GM19397 (cell line): ENCODE results near the gene ZNF480.
"Not testable (repeated sequence)": the region's sequence is repeated elsewhere in the genome, so short reads cannot be mapped to it uniquely, and the experiment has no call there.

ENCODE experiments used
- ATAC-seq: cut with Tn5 transposase; IDR thresholded peaks from one replicate; pipeline ENCODE4 v1.9.1; 2021; ENCODE audit warnings: mild to moderate bottlenecking, moderate library complexity; ENCODE audit not compliant: unreplicated experiment

ZNF480 gene

DNA sequence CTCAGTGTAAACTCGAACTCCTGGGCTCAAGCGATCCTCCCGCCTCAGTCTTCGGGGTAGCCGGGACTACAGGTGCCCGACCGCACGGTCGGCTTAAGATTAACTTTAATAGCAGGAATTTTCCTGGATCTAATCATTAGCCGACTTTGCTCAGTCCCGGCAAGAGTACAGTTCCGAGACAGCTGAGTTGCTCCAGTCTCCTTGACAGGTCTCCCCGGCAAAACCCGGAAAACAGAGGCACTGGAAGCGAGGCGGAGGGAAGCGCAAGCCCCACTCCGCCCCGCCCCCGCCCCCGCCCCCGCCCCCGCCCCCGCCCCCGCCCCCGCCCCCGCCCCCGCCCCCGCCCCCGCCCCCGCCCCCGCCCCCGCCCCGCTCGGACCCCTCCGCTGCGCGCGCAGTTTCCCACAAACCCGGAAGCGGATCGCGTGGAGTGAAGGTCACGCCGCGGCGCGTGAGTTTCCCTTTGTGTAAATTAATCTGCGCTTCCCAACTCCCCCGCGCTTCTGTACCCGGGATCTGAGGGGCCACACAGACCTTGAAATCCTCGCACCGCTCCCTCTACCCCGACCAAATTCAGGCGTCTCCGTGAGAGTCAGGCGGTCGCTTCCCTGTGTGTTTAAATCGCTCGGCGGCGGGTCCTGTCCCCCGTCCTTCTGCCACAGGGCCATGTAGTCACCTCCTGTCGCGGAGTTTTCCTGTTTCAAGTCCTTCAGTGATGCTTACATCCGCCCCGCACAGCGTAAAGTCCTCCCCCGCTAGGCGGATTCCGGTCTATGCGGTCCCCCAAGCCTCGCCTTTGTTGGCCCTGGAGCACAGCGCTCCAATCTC lies at the start of gene ZNF480:
Gene ZNF480, plus strand, starts transcription at position 397 of the 828 bp plus-strand sequence. CDS start 3,244 bp downstream, outside the sequence.
- peak; percentile 56 for ATAC-seq

DNA sequence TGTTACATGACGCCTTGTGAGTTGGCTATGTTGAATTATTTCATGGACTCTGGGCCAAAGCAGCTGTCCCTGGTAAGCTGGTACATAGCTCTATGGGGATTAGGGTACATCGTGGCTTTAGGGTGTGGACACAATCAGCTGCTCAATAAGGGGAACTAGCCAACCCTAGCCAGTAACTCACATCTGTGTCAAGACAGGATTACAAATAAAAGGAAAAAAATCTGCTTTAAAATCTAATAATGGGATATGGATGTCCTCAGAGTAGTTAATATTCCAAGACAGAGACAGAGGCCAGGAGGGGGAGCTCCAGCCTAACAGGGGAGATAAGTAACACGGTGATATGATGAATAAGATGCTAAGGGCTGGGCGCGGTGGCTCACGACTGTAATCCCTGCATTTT lies 48.7 kb upstream of the ZNF480 start:
- ATAC-seq: no peak

DNA sequence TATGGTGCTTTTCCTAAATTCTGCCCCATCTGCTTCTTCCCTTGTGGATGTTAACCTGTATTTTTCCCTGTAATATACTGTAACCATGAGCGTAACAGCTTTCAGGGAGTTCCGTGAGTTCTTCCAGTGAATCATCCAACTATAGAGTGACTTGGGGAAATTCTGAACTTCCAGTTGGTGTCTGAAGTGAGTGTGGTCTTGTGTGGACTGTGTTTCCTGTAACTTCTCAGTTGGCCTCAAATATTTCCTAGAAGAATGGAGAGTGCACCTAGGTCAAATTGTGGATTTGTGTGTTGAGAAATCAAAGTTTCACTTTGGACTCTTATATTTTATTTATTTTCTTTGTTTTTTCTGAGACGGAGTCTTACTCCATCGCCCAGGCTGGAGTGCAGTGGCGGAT lies 38.5 kb upstream of the ZNF480 start:
- no peak for ATAC-seq

DNA sequence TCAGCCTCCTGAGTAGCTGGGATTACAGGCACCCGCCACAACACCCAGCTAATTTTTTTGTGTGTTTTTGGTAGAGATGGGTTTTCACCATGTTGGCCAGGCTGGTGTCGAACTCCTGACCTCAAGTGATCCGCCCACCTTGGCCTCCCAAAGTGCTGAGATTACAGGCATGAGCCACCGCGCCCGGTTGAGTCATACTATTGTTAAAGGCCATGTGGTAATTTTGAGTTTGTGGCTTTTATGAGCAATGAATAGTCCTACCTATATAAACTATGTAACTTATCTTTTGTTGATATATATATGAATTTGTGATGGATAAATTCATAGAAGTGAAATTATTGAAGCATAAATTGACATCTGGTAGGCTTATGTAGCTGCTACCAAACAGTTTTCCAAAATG lies 31.4 kb upstream of the ZNF480 start:
- ATAC-seq: not testable (repeated sequence)

DNA sequence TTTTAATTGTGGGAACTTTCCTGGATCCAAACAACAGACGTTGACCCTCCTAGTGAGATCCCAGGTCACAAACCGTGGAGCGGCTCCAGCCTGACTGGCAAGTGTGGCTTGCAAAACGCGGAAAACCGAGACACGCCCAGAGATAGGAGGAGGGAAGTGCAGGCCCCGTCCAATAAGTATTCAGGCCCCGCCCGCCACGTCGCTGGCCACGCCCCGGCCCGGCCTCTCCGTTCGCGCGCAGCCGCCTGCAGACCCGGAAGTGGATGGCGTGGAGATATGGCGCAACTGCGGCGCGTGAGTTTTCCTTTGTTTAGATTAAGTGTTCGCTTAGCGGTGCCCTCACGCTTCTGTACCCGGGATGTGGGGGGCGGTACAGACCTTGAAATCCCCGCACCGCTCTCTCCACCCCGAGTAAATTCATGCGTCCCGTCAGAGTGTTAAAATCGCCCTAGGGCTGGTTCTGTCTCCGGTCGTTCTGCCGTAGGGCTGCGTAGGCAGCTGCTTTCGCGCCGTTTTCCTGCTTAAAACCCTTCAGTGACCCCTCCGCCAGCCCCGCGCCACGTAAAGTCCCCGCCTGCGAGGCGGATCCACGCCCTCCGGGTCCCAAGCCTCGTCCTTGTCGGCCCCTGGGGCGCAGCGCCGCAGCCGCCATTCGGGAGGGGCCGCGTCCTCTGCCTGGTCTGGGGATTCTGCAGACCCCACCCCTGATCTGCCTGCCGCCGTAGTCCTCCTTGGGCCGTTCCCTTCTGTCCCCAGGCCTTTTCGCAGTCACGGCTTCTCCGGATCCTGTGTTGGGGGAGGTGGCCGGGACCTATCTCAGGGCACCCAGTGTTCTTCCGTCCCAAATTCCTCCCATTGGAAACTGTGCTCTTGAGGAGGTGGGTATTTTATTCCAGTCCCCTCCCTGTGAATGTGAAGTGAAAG lies 27.4 kb upstream of the ZNF480 start, which contains the start of gene ZNF766:
Gene ZNF766, plus strand, starts transcription at position 250 of the 924 bp plus-strand sequence. Its CDS starts 27 bp downstream, at position 277.
- peak; percentile 98 for ATAC-seq

DNA sequence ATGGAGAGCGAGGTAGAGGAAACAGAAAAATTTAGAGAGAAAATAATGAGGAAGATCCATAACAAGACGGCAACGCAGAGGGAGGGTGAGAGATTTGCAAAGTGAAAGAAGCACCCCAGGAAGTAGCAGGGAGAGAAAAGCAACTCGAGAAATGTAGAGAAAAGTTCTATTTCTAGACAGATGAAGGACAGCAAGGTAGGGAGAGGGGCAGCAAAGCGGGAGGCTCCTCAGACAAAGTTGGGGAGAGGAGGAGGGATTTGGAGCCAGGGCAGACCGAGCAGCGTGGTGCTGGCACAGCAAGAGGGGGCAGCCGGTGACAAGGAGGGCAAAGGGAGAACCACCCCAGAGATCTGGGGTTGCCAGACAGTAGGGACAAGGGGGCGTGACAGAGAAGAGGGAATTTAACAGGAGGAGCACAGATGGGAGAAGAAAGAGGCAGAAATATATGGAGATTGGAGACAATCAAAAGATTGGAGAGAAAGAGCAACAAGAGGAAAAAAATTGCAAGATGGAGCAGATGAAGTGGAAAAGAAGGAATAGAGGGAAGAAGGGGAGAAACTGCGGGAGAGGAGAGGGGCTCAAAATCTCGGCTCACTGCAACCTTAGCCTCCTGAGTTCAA lies 26.6 kb upstream of the ZNF480 start:
- ATAC-seq: no peak

DNA sequence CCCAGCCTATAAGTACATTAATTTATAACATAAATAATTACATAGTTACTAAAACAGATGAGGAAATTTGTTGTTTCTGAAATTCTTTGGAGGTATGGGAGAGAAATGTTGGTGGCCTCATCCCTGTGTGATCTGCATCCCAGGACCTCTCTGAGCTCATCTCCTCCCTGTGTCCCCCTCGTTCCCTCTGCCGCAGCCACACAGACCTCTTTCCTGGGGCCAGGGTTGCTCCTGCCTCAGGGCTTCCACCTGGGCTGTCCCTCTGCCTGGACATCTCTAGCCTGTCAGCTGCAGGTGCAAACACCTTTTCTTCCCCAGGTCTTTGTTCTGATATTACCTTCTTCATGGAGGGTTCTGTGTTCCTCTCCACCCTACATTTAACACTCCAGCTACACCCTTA lies 23.7 kb upstream of the ZNF480 start:
- no peak for ATAC-seq

DNA sequence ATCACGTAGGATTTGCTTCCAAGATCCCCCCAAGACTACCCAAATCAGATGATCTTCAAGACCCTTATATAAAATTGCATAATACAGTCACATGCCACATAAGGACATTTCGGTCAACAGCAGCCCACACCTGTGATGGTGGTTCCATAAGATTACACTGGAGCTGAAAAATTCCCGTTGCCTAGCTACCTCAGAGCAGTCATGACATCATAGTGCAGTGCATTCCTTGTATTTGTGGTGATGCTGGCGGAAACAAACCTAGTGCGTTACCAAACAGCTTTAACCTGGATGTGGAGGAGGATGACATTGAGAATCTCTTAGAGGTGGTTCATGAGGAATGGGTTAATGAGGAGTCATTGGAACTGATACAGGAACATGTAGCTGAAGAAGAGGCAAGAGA lies 22.8 kb upstream of the ZNF480 start:
- no peak for ATAC-seq

DNA sequence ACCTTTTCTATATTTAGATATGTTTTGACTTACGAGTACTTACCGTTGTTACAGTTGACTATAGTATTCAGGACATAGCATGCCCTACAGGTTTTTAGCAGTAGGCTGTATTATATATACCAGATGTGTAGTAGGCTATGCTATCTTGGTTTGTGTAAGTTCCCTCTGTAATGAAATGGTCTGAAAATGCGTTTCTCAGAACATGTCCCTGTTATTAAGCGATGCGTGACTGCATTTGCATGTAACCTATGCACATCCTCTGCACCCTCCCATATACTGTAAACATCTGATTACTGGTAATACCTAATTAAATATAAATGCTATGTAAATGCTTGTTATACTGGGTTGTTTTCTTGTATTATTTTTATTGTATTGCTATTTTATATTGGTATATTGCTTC lies 21.0 kb upstream of the ZNF480 start:
- ATAC-seq: no peak

DNA sequence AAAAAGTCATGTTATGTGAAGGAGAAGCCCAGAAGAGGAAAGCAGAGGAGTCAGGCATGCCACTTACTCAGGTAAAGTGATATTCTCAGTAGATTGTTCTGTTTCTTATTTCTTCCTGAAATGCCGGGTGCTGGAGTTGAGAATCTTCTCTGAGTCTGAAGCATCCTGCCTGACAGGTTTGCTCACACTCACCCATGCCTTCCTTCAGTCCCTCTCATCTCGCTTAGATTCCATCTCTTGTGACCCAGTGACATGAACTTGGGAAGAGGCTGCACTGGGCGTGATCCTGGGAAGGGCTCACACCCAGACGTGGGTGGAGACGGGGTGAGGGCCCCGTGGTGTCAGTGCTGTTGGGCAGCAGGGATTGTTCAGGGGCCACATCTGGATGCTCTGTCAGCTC lies 19.5 kb upstream of the ZNF480 start:
- no peak for ATAC-seq

DNA sequence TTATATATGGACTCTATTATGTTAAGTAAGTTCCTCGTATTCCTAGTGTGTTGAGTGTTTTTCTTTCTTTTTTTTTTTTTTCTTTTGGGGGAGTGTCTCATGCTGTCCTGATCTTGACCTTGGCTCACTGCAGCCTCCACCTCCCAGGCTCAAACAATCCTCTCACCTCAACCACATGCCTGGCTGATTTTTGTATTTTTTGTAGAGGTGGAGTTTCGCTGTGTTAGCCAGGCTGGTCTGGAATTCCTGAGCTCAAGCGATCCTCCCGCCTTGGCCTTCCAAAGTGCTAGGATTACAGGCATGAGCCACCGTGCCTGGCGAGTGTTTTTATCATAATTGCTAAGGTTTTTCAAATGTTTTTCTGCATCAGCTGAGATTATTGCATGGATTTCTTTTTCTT lies 10.7 kb upstream of the ZNF480 start:
- ATAC-seq: no peak

DNA sequence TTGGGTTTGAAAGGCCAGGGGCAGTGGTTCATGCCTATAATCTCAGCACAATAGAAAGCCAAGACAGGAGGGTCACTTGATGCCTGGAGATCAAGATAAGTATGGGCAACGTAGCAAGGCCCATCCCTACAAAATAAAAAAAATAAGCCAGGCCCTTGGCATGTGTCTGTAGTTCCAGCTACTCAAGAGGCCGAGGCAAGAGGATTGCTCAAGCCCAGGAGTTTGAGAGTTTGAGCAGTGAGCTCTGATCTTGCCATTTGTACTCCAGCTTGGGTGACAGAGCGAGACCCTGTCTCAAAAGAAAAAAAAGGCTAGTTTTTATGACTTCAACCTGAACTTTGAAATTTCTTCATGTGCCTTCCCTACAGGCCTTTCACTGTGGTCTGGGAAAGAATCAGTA lies 5.2 kb upstream of the ZNF480 start:
- no peak for ATAC-seq

DNA sequence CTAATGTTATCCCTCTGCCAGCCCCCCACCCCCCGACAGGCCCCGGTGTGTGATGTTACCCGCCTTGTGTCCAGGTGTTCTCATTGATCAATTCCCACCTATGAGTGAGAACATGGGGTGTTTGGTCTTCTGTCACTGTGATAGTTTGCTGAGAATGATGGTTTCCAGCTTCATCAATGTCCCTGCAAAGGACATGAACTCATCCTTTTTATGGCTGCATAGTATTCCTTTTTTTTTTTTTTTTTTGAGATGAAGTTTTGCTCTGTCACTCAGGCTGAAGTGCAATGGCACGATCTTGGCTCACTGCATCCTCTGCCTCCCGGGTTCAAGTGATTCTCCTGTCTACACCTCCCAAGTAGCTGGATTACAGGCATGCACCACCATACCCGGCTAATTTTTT lies 4.0 kb upstream of the ZNF480 start:
- ATAC-seq: not testable (repeated sequence)

DNA sequence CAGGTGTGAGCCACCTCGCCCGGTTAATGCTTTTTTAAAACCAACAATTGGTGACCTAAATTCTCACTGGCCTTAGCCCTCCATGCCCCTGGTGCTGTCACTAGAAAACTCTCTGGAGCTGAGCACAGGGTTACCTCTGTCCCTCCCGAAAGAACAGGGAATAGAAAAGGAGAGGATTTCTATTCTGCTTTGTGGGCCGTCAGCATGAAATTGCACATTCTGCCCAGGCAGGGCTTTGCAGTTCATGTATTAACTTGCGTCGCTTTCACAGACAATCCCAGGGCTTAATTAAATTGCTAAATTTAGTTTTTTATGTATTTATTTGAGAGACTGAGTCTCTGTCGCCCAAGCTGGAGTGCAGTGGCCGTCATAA lies 583 bp upstream of the ZNF480 start:
- ATAC-seq: no peak

DNA sequence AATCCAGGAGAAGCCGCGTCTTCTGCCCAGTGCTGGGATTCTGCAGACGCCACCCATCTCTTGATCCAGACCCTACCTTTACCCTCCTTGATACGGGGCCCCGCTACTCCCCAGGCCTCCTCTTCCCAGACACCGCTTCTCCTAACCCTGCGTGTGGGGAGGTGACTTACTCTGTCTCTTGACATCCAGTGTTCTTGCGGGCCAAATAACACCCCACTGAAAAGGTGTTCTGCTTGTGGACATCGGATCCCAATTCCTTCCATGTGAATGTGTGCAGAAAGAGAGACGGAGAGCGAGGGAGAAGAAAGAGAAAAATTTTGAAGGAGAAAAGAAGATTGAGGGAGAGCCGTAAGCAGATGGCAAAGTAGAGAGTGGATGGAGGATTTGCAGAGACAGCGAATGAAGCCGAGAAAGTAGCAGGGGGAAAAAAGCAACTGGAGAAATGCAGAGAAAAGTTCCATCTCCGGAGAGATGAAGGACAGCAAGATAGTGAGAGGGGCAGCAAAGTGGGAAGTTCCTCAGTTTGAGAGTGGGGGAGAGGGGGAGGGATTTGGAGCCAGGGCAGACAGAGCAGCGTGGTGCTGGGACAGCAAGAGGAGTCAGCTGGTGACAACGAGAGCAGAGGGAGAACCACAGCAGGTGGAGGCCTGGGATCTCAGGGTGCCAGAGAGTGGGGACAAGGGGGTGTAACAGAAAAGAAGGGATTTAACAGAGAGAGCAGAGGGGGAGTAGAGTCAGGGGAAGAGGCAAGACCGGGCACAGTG lies 814 bp downstream of the ZNF480 start:
- peak; percentile 17 for ATAC-seq

DNA sequence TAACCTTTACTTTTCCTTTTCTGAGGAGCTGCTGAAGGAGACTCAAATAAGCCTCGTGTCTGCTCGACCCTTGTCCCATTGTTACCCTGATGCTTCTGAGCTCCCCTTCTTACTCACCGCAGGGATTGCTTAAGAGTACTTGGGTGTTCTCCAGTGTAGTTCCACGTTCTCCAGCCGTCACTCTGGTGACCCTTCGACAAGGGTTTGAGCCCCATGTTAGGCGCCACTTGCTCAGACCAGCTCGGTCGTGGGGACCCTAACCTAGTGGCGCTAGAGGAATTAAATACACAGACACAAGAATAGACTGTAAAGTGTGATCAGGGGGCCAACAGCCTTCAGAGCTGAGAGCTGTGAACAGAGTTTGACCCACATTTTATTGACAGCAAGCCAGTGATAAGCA lies 10.3 kb downstream of the ZNF480 start:
- ATAC-seq: no peak

DNA sequence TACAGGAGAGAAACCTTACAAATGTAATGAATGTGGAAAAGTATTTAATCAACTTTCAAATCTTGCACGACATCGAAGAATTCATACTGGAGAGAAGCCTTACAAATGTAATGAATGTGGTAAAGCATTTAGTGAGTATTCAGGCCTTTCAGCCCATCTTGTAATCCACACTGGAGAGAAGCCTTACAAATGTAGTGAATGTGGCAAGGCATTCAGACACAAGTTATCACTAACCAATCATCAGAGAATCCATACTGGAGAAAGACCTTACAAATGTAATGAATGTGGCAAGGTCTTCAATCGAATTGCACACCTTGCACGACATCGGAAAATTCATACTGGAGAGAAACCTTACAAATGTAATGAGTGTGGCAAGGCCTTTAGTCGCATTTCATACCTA lies 25.5 kb downstream of the ZNF480 start:
- no peak for ATAC-seq

DNA sequence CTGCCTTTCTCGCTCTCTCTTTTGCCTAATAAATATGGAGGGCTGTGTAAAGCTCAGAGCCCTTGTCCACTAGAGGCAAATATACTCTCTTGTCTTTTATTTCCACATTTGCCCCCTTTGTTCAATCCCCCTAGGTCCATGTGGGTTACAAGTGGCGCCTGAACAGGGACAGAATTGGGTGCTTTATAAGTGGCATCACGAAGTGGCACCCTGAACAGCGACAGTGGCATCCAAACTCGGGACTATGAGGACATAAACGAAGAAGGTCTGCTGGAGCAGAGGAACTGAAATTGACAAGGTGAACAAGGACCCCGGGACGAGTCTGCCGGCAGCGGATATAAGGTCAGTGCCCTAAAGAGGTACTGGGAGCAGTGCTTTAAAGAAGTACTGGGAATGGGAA lies 34.8 kb downstream of the ZNF480 start:
- ATAC-seq: no peak

DNA sequence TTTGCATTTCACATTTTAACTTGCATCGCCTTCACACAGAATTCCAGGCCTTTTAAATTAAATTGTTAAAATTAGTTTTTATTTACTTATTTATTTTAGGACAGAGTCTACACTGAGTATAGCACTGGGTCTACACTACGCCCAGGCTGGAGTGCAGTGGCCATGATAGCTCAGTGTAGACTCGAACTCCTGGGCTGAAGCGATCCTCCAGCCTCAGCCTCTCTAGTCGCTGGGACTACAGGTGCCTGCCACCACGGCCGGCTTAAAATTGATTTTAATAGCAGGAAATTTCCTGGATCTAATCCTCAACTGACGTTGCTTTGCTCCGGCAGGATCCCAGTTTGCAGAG lies 38.8 kb downstream of the ZNF480 start:
- no peak for ATAC-seq

DNA sequence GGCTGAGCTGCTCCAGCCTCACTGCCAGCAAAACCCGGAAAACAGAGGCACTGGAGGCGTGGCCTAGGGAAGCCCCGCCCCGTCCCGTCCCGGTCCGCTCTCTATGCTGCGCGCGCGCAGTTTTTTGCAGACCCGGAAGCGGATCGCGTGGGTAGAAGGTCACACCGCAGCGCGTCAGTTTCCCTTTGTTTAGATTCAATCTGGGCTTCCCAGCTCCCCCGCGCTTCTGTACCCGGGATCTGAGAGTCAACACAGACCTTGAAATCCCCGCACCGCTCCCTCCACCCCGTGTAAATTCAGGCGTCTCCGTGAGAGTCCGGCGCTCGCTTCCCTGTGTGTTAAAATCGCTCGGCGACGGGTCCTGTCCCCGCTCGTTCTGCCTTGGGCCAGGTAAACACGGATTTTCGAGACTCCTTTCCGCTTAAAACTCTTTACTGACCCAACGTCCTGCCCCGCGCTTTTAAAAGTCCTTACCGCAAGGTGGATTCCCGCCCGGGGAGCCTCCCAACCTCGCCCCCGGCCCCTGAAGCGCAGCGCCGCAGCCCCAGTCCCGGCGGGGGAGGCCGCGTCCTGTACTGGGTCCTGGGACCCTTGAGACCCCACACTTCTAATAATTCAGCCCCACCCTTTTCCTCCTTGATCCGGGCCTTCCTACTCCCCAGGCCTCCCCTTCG lies 39.3 kb downstream of the ZNF480 start, which contains the start of gene ZNF610:
Gene ZNF610, plus strand, starts transcription at position 127 of the 674 bp plus-strand sequence. CDS start 12,930 bp downstream, outside the sequence.
- ATAC-seq: no peak
